NCI-H345 treated with DMSO at 0.1 percent for 48 hours (cell line): ENCODE measurements around the gene GNL2.

Source experiments
- DNase-seq: peaks from one replicate; lab custom pipeline; 2025; ENCODE audit not compliant: unreplicated experiment; lab: John Stamatoyannopoulos, UW

Gene GNL2

DNA sequence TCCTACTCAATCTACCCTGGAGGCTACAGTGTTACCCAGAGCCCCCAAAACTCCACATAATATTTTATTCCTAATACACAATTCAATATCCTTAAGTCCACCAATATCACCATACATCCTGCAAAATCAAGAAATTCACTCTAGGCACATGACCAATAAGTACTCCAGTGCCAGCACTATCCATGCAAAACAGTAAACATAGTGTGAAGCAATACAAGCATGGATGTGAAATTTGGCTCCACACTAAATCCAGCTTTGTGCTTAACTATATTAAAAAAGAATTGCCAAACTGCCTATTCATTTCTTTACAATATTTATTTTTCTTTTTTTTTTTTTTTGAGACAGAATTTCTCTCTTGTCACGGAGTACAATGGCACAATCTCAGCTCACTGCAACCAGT is 78.2 kb downstream of the GNL2 start:
- DNase-seq, result no peak
